Ovary (tissue), 9 donors: Measurements from ENCODE around the gene EDAR. TPM values are rescaled to one million over a fixed set of nuclear protein-coding genes. Genes with fewer than 3 reads are reported as not detected.

Experiments used
- DNase-seq, 5 donors: peaks; one replicate each; pipeline ENCODE4 v3.0.0-alpha.2; 2019 to 2020
- H3K27ac ChIP-seq, 2 donors: fragments of 200-600 bp; one replicate each; pipeline versions ENCODE4 v1.5.1 to v1.8.0; 2019 to 2022
- H3K27me3 ChIP-seq: fragments of 200-600 bp; one replicate; pipeline ENCODE4 v1.8.0; 2022
- H3K36me3 ChIP-seq: fragments of 200-600 bp; sonication (generic); one replicate; pipeline ENCODE4 v1.5.1; 2019
- H3K4me1 ChIP-seq: one replicate; pipeline ENCODE4 v1.8.1; 2013; ENCODE audit warnings: mild to moderate bottlenecking, moderate library complexity; ENCODE audit not compliant: insufficient read depth
- H3K4me3 ChIP-seq: fragments of 200-600 bp; sonication (generic); one replicate; pipeline ENCODE4 v1.5.1; 2017
- H3K9me3 ChIP-seq, 2 donors: fragments of 200-600 bp in 1 of 2; sonication (generic) in 1 of 2; one replicate each; pipeline versions ENCODE4 v1.5.1 to v1.8.1; 2013 to 2019; ENCODE audit warnings: mild to moderate bottlenecking in 1 of 2, moderate library complexity in 1 of 2
- CTCF ChIP-seq, 3 donors: fragments of 450-650 bp in 2 of 3; fragments of 200-600 bp in 1 of 3; IDR thresholded peaks; one replicate each; pipeline versions ENCODE4 v1.5.1 to v1.8.0; 2016 to 2022; ENCODE audit warnings: antibody characterized with exemption in 3 of 3, mild to moderate bottlenecking in 1 of 3
- EP300 ChIP-seq: sonication (generic); formaldehyde crosslinking; IDR thresholded peaks from one replicate; pipeline ENCODE4 v1.6.1; 2017; ENCODE audit warnings: antibody characterized with exemption
- POLR2A ChIP-seq: fragments of 450-650 bp; IDR thresholded peaks from one replicate; pipeline ENCODE4 v1.6.1; 2017; ENCODE audit warnings: antibody characterized with exemption, mild to moderate bottlenecking, moderate library complexity
- WGBS, 3 donors: extraction: QIAGEN DNeasy Blood & Tissue Kit in 1 of 3; methylation state at CpG; one replicate each; pipeline versions ENCODE4 v1.1.5 to v1.1.7; 2013 to 2017; 5-methylcytosine and 5-hydroxymethylcytosine counted together
- intact Hi-C, 4 donors: fragments of 100-400 bp; cut with DNase I; formaldehyde crosslinking; loops; one replicate each; pipeline versions ENCODE4 v1.11.0 to v1.15.1; 2022 to 2023
- polyA plus RNA-seq, 2 donors: library from polyadenylated mRNA; stranded (reverse); fragments of 200-250 nt in 1 of 2; fragments of 350-450 nt in 1 of 2; fragmentation: Illumina TruSeq in 1 of 2; extraction: RNeasy Lipid Tissue Mini Kit (QIAGEN cat#74804) in 1 of 2; gene quantifications; one replicate each; pipeline ENCODE4 v1.2.3, GENCODE V29; 2013 to 2014
- total RNA-seq, 7 donors: library from RNA; depleted of rRNA in 2 of 7; stranded (reverse); fragments of >200 nt in 2 of 7; fragmentation: NEBNext Ultra II Directional in 3 of 7; extraction: Animal tissue kit (Norgen Biotek cat#: 25700) in 3 of 7; gene quantifications; one replicate each; pipeline versions ENCODE4 v1.1.0 to v1.2.4, GENCODE V29; 2016 to 2023
- donor health status: DM: no; HTN: no; CAD: no; lungs with moderate emphysema.
- donor health status: DM: no; HTN: no; CAD: no.
- donor health status: Bipolar disorder and iron deficiency.
- donor health status: DM: yes; HTN: yes; CAD: no.
- donor health status: DM: no; HTN: no; CAD: no.
- donor health status: DM: yes; HTN: yes; CAD: no.

Gene EDAR
- total and polyA plus RNA-seq, 9 donors: 0.11 to 0.13 (median 0.11) TPM; not detected in 6

- H3K4me1 ChIP-seq: no peaks in the 10 kb centered on the region
- no peaks in the 10 kb centered on the region for H3K9me3 ChIP-seq
- TF ChIP-seq CTCF (IDR thresholded peaks at IDR 0.05) (no peak), EP300 (no peak), POLR2A (no peak)
- intact Hi-C loops: no loop called here
- WGBS, 3 donors: 75 to 83% (median 76%) methylated on average over 14 of the region's 14 CpGs
- no peaks in the 10 kb centered on the region for H3K27me3 ChIP-seq
- H3K36me3 ChIP-seq: no peaks in the 10 kb centered on the region
- DNase-seq: no peak
- no peak overlapping the region for H3K4me3 ChIP-seq
- H3K27ac ChIP-seq: no peak overlapping the region
Observed at GRCh38 chr2:108934583-108935245, 54.3 kb downstream of the EDAR start.

GRCh38 chr2:108934151-108934550 lies 54.9 kb downstream of the EDAR start:
- intact Hi-C loops: no loop called here
- WGBS, 3 donors: 58 to 75% (median 62%) methylated on average over 7 of the region's 7 CpGs
- Histone ChIP-seq H3K4me1 (no peaks in the 10 kb centered on the region), H3K4me3 (no peak overlapping the region), H3K36me3 (no peaks in the 10 kb centered on the region), H3K27ac (no peak overlapping the region), H3K27me3 (no peaks in the 10 kb centered on the region), H3K9me3 (no peaks in the 10 kb centered on the region)
- TF ChIP-seq EP300: no peak
- no peak for TF ChIP-seq POLR2A
- no peak for TF ChIP-seq CTCF (IDR thresholded peaks at IDR 0.05)
- DNase-seq: no peak

GRCh38 chr2:108933691-108934117 lies 55.3 kb downstream of the EDAR start:
- no peak for DNase-seq
- Histone ChIP-seq H3K36me3 (no peaks in the 10 kb centered on the region), H3K4me1 (no peaks in the 10 kb centered on the region), H3K27me3 (no peaks in the 10 kb centered on the region), H3K4me3 (no peak overlapping the region), H3K9me3 (no peaks in the 10 kb centered on the region), H3K27ac (no peak overlapping the region)
- intact Hi-C loops: no loop called here
- TF ChIP-seq CTCF (IDR thresholded peaks at IDR 0.05): no peak
- no peak for TF ChIP-seq POLR2A
- 58 to 70% (median 68%) methylated on average over 11 of the region's 11 CpGs for WGBS, 3 donors

GRCh38 chr2:108932736-108933332 lies 56.2 kb downstream of the EDAR start:
- no peaks in the 10 kb centered on the region for H3K4me1 ChIP-seq
- no peaks in the 10 kb centered on the region for H3K9me3 ChIP-seq
- 28 to 40% (median 32%) methylated on average over 10 of the region's 10 CpGs for WGBS, 3 donors
- no peak for TF ChIP-seq POLR2A
- no peak for TF ChIP-seq EP300
- TF ChIP-seq CTCF (IDR thresholded peaks at IDR 0.05): no peak
- H3K36me3 ChIP-seq: no peaks in the 10 kb centered on the region
- H3K4me3 ChIP-seq: no peak overlapping the region
- H3K27me3 ChIP-seq: no peaks in the 10 kb centered on the region
- intact Hi-C loops: no loop called here
- DNase-seq: no peak
- no peak overlapping the region for H3K27ac ChIP-seq
